LNCAP (cell line): ENCODE results near the gene PRORP.

Experiments
- CTCF ChIP-seq: fragments of 450-650 bp; IDR thresholded peaks from 2 replicates; pipeline ENCODE4 v1.5.1; 2017; ENCODE audit warnings: mild to moderate bottlenecking

The PRORP gene

GRCh38 chr14:35158951-35159653, 36.8 kb downstream of the PRORP start:
- TF ChIP-seq CTCF = no peak

- TF ChIP-seq CTCF = no peak
Measured at GRCh38 chr14:35159742-35160409, 37.5 kb downstream of the PRORP start.

- TF ChIP-seq CTCF = no peak
Measured at GRCh38 chr14:35161231-35161630, 38.9 kb downstream of the PRORP start.

DNA sequence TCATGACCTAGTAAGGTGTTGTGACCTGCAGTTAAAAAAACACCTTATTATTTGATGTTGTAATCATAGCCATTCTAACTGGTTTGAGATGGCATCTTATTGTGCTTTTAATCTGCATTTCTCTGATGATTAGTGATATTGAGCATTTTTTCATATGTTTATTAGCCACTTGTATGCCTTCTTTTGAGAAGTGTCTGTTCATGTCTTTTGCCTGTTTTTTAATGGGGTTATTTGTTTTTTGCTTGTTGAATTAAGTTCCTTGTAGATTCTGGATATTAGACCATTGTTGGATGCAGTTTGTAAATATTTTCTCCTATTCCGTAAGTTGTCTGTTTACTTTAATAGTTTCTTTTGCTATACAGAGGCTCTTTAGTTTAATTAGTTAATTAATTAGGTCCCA, 41.0 kb downstream of the PRORP start:
- TF ChIP-seq CTCF = no peak

DNA sequence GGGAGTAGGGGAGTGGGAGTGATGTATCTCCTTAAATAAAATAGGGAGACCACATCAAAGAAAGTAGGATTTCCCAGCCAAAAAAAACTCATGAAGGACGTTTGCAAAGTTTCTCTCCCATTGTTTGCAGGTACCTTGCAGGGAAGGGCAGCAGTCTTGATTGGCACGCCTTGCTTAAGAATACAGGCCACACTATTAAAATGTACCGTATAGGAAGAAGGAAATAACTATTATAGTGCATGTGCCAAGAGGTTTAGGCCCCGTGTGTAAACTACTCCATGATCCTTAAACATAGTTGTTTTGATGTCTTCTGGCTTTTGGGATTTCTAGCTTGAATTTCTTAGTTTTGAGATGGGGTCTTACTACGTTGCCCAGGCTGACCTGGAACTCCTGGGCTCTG, 42.5 kb downstream of the PRORP start:
- TF ChIP-seq CTCF = no peak

DNA sequence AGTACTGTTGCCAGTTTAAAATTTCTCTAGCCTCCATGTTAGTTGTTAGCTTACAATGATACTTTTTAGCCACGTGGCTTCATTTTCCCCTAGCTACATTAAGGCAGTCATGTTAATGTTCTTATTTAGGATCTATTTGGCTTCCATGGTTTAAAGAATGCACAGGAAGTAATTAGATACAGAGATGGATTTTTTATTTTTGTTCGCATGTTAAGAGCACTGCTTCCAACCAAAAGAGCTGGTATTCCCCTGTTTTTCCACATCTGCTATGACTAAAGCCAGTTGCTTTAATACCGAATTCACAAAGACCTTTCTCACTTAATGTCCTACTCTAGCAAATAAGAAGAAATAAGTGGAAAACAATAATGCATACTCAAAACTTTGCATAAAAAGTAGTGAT, 45.1 kb downstream of the PRORP start:
- no peak for TF ChIP-seq CTCF
